HG02798 (cell line): ENCODE measurements around the gene DCST2.

Source experiments
- ATAC-seq: cut with Tn5 transposase; IDR thresholded peaks from one replicate; pipeline ENCODE4 v1.9.1; 2021; ENCODE audit warnings: mild to moderate bottlenecking; ENCODE audit not compliant: unreplicated experiment, poor library complexity

DCST2 gene

DNA sequence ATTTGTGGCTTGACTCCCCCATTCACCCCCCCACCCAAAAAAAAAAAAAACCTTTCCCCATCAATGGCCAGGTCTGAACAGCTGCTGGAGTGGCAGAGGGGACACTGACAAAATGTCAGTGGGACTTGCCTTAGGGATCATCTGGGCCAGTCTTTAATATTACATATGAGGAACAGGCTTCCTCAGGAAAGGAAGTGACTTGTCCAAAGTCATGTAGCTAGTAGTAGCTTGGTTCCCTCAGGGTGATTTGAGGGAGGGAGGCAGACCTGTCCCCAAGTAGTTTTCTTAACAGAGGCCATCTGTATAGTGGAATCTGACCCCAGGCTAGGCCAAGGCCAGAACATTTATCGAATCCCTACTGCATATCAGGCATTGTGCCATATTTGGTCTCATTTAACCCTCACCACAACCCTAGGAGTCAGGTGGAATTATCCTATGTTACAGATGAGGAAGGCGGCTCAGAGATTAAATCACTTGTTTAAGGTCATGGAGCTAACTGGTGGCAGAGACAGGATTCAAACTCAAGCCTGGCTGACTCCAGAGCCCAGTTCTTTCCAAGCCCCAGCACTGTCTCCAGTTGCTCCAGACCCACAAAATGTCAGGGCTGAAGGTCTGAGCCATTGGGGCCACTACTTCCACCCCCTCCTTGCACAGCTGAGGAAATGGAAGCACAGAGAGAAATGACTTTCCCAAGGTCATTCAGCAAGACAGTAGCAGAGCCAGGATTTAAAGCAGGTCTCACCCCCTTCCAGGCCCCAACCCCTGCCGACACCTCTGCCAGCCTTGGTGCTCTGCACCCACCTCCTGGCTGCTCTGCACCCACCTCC is 20.6 kb downstream of the DCST2 start:
- ATAC-seq = no peak

DNA sequence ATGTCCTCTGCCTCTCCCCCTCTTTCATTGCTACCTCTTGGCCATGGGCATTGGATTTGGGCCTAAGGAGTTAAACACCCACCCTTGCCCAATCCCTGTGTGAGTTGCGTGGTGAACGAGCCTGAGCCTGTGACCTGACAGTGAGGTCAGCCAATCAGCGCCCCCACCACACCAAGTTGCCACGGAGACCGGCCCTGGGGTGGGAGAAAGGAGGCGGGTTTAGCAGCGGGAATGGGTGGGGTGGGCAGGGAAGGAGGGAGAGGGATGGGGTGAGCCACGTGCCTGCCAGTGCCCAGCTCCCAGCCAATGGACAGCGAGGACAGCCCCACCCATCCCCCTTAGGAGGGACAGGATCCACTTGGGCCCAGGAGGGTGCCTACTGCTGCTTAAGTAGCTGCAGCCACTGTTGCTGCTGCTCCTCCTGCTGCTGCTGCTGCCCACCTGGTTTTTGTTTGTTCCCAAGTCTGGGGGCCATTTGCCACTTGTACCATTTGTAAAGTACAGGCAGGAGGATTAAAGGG is 21.5 kb downstream of the DCST2 start:
- no peak for ATAC-seq

DNA sequence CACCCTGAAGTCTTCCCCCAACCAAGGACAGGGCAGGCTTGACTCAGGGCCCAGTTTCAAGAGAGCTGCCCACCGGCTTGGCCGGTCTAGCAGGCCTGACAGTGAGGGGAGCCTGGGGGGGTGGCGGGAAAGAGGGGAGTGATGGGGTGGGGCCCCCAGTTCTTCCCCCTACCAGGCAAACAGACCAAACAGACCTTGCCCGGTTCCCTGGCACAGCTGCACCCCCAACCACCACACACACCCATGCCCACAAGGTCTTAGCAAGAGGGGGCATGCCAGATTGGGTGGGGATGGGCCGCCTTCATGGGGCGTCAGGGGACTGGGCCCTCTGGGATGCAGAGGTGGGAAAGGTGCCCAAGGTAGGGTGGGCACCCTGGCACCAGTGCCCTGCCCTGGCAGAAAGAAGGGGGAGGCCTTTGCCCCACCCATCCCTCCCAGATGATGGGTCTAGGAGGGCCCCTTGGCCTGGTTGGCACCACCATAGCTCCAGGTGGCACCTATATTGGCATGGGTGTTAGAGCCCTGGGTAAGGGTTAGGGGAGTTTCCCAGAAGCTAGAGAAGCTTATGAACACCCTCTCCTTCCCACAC is 22.1 kb downstream of the DCST2 start:
- ATAC-seq = no peak

DNA sequence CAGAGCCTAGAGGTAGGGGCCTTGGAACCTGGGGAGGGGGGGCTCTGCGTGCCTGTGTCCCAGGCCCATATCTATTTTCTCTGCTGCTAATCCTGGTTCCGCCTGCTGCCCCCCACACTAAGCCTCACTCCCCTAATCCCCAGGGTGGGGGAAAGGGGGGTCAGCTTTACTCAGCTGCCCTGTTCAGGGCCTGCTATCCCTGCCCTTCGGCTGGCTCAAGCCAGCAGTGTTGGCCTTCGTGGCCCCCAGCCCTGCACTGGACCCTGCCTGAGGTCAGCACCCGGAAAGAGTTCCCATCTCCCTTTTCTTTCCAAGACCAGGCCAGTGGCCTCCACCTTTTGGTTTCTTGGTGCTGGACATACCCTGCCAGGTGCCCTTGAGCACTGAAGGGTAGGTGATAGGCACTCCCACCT is 22.6 kb downstream of the DCST2 start:
- no peak for ATAC-seq

DNA sequence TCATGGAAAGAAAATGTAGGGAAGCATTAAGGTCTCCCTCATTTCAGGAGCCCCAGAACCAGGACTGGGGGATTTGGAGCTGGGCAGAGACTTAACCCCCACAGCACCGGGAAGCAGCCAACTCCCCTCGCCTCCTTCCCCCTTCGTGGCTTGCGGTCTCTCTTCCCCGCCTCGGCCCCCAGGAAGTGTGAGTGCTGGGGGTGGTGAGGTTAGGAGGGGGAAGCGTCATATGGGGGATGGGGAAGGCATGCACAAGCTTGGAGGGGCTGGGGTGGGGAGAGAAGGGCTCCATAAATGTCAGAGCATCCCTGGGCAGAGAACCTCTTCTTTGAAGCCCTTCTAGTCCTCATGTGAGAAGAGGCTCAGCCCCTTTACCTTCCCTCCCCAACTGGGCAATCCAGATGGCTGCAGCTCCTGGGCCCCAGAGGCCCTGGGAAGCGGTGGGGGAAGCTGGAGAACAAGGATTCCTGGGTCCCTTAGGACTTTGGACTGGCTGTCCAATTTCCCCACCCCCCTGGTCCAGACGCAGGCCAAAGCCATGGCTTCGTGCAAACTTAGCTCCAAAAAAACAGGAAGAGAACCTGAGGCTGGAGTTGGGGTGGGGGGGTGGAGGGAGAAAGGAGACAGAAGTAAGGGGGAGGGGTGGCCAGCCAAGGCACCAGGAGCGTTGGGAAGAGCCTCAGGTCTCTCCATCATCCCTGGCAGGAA is 23.2 kb downstream of the DCST2 start:
- ATAC-seq = no peak

DNA sequence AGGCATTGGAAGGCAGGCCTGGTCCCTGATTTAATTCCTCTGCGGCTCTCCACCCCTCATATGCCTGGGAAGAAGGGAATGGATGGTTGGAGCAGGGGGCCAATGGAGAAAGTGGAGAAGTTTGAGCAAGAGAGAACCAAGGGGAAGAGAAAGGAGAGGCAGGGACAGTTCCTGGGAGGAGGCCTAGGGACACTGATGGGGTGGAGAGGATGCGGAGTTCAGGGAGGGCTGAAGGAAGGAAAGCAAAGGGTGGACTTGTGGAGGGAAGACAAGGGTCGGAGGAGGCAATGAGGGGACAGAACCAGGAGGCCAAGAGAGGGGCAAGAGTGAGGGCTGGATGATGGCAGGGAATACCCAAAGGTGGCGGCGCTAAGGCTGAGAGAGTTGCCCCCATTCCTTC is 23.8 kb downstream of the DCST2 start:
- ATAC-seq = no peak

DNA sequence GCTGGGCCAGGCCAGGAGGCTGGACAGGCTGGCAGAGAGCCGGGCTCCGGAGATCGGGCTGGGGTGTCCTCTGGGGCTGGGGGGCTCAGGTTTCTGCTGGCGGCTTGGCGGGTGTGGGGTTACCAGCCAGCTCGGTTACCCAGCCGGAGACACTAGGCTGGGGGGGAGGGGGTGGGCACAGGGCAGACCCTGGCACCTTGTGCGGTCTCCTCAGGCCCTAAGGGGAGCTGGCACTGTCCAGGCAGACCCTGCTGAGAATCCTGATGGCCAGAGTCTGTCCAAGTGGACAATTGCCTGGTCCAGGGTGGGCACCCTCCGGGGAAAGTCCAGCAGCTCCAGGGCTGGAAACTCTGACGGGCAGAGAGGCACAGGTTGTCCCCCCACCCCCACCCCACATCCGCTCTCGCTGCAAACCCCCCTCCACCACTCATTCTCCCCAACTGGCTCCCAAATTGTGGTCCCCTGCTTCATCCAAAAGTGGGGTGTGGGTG is 24.3 kb downstream of the DCST2 start:
- no peak for ATAC-seq

DNA sequence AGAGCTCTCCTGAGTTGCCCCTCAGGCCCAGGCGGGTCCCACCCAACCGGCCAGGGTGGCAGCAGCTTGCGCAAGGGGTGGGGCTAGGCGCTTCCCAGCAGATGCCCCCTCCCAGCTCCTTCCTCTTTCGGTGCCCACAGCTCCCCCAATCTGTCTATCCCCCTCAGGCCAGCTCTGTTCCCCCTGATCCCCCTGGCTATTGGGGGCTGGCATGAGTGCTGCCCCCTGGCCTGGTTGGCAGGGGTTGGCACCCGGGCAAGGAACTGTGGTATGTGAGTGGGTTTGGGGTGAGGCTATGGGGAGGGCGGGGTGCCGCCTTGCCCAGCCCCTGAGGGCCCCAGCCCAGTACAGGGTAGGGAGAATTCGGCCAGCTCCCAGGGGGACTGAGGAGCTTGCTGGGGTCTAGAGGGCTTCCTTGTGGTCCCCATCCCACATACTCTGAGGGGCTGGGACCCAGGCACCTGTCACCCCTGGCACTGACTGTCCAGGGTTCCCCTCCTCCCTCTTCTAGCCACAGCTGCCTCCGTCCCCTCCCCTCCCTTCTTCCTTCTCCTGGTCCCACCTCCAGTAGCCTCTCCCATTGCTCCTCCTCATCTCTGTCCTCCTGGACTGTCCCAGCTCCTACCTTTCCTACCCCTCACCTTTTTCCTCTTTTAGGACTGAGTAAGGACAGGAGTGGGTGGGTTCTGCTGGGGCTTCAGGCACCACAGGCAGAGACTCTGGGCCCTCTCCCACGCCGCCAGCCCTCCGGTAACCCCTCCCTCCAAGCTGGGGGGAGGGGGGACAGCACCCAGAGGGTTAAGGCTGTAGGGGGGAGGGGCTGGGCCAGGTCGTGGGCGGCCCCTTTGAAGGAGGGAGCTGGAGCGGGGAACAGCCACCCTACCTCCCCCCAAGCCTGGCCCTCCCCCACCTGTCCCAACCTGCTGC is 25.3 kb downstream of the DCST2 start:
- ATAC-seq = no peak

DNA sequence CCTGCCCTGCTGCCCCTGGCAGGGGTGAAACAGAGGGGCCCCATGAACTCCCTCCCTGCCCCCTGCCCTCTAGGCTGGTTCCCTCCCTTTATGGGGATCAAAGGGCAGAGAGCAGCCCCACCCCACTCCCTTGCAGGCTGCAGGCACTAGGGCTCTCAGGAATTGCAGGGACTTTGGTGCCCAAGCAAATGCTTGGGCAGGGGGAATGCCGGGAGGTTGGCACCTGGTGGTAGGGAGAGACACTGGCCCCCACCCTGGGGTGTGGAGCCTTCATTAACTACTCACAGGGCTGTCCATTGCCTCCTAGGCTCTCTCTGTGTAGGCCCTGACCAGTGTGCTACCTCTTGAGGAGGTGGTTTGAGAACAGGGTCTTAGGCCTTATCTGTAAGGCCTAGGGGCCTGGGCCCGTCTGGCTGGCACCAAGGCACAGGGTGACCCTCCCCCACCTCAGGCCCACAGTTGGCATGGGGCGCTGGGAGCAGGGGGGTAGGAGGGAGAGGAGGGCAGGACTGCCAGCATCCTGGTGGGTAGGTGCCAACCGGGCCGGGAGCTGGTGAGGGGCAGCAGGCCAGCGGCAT is 26.2 kb downstream of the DCST2 start:
- no peak for ATAC-seq

DNA sequence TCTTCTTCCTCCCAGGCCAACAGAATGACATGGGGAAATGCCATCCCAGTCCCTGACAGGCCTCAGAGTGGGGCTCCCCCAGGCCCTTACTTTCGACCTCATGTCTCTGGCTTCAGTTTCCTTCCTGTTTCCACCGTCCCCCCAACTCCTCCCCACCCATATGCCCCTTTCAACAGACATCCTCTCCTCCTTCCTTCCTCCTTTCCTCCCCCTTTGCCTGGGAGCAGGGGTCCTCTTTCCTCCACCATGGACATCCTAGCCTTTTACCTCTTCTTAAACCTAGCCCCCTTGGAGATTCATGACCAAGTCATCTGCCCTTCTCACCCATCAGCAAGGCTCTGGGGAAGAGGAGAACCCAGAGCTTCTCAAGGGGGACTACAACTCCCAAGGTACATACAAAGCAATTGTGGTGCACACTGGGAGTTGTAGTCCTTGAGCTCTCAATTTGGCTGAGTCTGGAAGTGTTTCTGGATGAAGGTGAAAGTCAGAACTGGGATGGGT is 26.9 kb downstream of the DCST2 start:
- no peak for ATAC-seq

DNA sequence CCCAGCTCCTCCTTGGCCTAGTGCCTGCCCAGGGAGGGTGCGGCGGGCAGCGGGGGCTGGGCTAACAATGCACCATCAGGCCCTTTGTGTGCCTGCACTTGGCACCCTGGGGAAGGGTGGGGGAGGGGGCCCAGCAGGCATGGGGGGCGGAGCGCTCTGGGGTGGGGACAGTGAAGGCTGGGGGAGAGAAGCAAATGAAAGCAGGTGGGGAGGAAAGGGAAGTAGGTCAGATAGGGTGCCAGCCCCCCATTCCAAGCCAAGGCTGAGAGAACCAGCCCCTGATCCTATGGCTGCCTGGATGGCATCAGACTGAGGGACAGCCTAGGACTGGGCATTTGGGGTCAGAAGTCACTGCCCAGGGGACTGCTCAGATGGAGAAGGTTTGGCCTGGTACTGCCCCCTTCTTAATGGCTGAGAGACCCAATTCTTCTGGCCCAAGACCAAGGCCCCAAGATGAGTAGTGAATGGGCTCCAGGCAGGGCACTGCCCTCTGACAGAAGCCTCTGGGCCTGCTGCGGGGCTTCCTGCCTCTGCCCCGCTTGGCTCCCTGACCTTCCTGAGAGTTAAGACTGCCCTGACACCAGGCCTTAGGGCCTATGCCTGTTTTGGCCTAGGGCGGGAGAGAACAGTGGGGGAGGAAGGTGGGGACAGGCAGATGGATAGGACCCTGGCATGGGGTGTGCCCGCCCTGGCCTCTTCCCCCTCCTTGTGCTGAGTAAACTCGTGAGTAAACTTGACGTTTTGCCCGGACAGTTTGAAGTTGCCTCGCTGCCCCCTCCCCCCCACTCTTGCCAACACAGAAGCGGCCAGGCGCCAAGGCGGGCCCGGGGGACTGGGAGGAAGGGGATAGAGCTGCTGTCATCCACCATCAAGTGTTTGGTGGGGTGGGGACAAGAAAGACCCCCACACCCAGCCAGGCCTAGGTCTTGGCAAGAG is 28.2 kb downstream of the DCST2 start:
- ATAC-seq = no peak

DNA sequence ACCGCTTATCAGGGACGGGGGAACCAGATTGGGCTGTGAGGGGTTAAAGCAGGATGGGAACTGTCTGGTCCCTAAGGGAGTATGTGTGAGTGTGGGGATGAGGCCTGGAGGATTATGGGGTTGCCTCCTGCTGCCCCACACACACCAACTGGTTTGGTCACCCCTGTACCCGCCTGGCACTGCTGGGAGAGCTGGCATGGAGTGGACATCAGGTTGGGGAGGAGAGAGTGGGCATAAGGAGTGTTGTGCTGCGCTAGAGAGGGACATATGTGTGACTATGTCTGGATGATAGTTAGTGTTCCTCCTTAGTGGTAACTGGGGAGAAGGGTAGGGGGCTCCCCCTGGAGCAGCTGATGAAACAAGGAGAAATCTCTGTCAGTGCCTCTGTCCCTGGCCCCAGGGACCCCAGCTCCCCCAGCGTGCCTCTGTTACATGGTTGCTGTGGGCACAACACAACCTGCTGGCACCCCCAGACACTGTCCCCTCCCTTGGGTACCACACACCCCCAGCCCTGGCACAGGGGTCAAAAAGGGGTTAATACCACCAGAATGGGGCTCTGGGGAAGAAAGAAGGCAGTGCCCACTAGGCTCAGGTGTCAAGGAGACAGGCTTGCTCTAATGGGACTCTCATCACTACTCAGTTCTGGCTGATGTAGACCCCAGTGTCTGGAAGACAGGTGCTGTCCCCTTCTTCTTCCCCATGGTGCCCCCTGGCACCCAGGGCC is 29.1 kb downstream of the DCST2 start:
- no peak for ATAC-seq

DNA sequence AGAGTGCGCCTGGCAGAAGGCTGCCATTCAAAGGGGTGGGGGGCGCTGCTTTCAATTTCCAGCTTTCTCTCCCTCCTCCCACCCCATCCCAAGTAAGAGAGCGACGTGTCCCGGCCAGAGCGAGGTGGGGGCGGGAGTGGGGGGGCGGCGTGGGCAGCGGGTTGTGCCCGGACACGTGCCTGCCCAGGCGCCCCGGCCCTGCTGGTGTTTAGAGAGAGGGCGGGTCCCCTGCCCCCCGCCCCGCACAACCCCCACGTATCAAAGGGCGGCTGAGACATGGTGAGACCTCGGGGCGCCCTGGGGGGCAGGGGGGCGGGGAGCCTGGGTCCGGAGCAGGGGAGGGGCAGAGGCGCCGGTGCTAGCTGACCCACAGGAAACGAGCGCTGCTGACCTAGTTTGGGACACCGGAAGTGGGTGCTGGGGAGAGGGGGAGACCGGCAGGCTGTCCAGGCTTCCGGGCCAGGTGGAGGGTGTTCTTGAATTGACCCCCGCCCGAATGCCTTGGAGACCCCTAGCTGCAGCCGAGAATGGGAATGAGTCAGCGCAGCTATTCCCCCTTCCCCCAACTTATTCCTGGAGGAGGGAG is 29.7 kb downstream of the DCST2 start:
- no peak for ATAC-seq

DNA sequence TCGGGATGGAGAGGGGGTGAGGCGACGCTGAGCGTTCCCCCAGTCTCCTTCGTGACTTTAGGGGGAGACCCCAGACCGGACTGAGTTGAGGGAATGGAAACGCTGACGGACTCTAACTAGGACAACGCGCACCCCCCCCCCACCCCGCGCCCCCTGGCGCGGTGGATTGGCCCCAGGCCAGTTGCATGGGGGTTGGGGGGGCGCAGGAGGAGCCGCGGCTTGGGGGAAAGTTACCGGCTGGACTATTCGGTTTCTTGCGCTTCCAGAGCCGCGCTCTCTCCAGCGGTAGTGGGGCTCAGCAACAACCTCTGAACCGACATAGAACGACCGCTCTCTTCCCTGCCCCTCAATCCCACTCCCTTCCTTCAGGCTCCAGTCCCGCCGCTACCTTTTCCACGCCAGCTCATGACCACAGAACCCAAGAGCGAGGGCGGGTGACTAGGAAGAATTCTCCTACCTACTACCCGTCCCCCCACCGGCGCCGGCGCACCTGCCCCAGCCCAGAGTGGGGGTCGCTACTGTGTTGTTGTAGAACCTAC is 30.3 kb downstream of the DCST2 start:
- ATAC-seq = no peak

DNA sequence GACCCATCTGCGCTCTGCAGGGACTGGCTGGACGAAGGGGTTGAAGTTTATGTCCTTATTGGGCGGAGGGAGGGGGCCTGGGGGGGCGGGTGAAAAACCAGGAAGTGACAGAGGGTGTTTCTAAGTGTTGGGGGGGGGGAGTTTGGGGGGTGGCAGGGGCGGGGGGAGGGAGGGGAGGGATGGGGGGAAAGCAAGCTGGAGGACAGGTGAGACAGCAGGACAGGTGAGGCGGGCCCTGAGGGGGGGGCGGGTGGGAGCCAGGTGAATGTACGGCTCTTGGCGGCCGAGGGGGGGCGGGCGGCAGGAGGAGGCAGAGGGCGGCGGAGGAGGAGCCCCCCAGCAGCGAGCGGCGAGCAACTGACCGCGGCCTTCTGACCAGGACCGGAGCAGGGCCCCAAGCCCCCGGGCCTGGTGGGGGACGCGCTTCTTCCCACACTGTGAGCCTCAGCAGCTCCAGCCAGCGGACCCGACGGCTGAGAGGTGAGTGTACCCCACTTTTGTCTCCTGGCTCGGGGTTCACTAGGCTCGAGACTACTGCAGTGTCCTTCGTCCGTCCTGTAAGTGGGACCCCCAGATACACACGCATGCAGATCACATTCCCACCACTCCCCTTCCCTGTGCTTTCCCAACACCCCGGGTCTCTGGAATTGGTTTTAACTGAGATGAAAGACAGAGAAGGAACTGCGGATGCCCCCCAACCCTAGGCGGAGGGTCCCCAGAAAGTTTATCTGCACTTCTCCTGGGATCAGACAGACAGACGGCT is 30.9 kb downstream of the DCST2 start, which contains the start of gene ZBTB7B:
Gene ZBTB7B (plus strand): TSS at position 339 of the 763 bp plus-strand sequence. CDS start 11,859 bp downstream, outside the sequence.
- peak; percentile 1 for ATAC-seq
